ENCODE data around the gene CDK10.
"Not testable (repeated sequence)": the region's sequence is repeated elsewhere in the genome, so short reads cannot be mapped to it uniquely, and the experiment has no call there.

Gene CDK10

GRCh38 chr16:89696670-89697128, 10.2 kb downstream of the CDK10 start:
- no peak for DNase-seq

GRCh38 chr16:89697161-89697615, 10.7 kb downstream of the CDK10 start:
- DNase-seq: no peak

- DNase-seq: no peak
Observed at GRCh38 chr16:89697616-89698331, 11.3 kb downstream of the CDK10 start.

- not testable (repeated sequence) for DNase-seq
Observed at GRCh38 chr16:89698717-89699116, 12.2 kb downstream of the CDK10 start.

GRCh38 chr16:89699629-89700099, 13.2 kb downstream of the CDK10 start:
- DNase-seq: not testable (repeated sequence)

GRCh38 chr16:89700100-89700648, 13.7 kb downstream of the CDK10 start:
- DNase-seq: peak; percentile 87

- DNase-seq: peak; percentile 7
Observed at GRCh38 chr16:89700649-89701424, 14.3 kb downstream of the CDK10 start.

GRCh38 chr16:89701425-89702406, 15.2 kb downstream of the CDK10 start, which contains the start of gene SPATA2L:
TSS of gene SPATA2L (minus strand) at chr16:89701705. CDS start at chr16:89701232, 473 bp downstream.
- DNase-seq: peak; percentile 75

GRCh38 chr16:89704281-89704680, 17.8 kb downstream of the CDK10 start:
- DNase-seq: no peak

GRCh38 chr16:89705006-89705405, 18.5 kb downstream of the CDK10 start:
- no peak for DNase-seq

- no peak for DNase-seq
Observed at GRCh38 chr16:89706518-89707260, 20.2 kb downstream of the CDK10 start.

GRCh38 chr16:89707695-89708094, 21.2 kb downstream of the CDK10 start:
- DNase-seq: no peak

- no peak for DNase-seq
Observed at GRCh38 chr16:89708481-89708931, 22.0 kb downstream of the CDK10 start.

- no peak for DNase-seq
Observed at GRCh38 chr16:89709166-89709565, 22.7 kb downstream of the CDK10 start.

GRCh38 chr16:89709716-89710432, 23.4 kb downstream of the CDK10 start:
- DNase-seq: no peak

- no peak for DNase-seq
Observed at GRCh38 chr16:89710709-89711564, 24.4 kb downstream of the CDK10 start.

GRCh38 chr16:89711601-89712273, 25.2 kb downstream of the CDK10 start:
- DNase-seq: no peak

- no peak for DNase-seq
Observed at GRCh38 chr16:89712274-89712781, 25.8 kb downstream of the CDK10 start.

GRCh38 chr16:89716493-89716892, 30.0 kb downstream of the CDK10 start:
- no peak for DNase-seq
